WTC11 (cell line): ENCODE measurements around the gene MEGF11.

ENCODE experiments used
- HMGA2 ChIP-seq: fragments of 250-450 bp; sonication (Bioruptor Pico); IDR thresholded peaks from 2 replicates; pipeline ENCODE4 v1.4.0; 2021; ENCODE audit warnings: mild to moderate bottlenecking, moderate library complexity
- NR3C1 ChIP-seq: sonication (generic); formaldehyde crosslinking; conservative IDR thresholded peaks from 2 replicates; pipeline ENCODE4 v1.8.1; 2023; ENCODE audit warnings: low read depth, mild to moderate bottlenecking, missing genetic modification reagents
- ZBTB21 ChIP-seq: sonication (generic); formaldehyde crosslinking; IDR thresholded peaks from 2 replicates; pipeline ENCODE4 v1.8.1; 2023; ENCODE audit warnings: mild to moderate bottlenecking, missing genetic modification reagents, borderline replicate concordance
- ZNF121 ChIP-seq: sonication (generic); formaldehyde crosslinking; IDR thresholded peaks from 2 replicates; pipeline ENCODE4 v1.8.0; 2023; ENCODE audit warnings: missing genetic modification reagents
- TF ChIP-seq, protein P1 (sequence below): fragments of 200-600 bp; IDR thresholded peaks from 2 replicates; pipeline ENCODE4 v1.8.0; 2022; ENCODE audit warnings: antibody characterized with exemption
- TF ChIP-seq, protein P2 (sequence below): sonication (generic); formaldehyde crosslinking; IDR thresholded peaks from 2 replicates; pipeline ENCODE4 v1.8.0; 2022; ENCODE audit warnings: mild to moderate bottlenecking, missing genetic modification reagents
- TF ChIP-seq, protein P3 (sequence below): sonication (generic); formaldehyde crosslinking; IDR thresholded peaks from 2 replicates; pipeline ENCODE4 v1.8.1; 2022; ENCODE audit warnings: low read depth, missing genetic modification reagents, borderline replicate concordance
- TF ChIP-seq, protein P4 (sequence below): sonication (generic); formaldehyde crosslinking; IDR thresholded peaks from 2 replicates; pipeline ENCODE4 v1.8.0; 2022; ENCODE audit warnings: mild to moderate bottlenecking, missing genetic modification reagents
- TF ChIP-seq, protein P5 (sequence below): fragments of 250-450 bp; sonication (Bioruptor Pico); IDR thresholded peaks from 2 replicates; pipeline ENCODE4 v1.9.0; 2021; ENCODE audit warnings: moderate library complexity, mild to moderate bottlenecking, inconsistent platforms, borderline replicate concordance

DNA sequence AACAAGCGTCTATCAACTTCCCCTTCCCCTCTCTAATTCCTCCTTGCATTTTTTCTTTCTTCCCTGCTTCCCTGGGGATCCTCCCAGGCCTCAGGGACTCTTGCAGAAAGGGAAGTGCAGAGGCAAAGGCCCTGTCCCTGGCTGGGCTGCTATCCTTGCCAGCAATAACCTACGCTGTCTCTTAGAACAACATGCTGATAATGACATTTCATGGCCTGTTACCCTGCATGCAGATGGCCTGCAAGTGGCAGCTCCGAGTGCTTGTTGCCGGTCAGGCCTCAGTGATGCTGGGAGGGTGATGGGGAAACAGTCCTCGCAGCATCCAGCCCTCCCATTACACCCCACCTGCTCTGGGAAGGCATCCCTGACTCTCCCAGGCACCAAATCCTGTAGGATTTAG, 216.7 kb downstream of the MEGF11 start:
- TF ChIP-seq, protein P1, sequence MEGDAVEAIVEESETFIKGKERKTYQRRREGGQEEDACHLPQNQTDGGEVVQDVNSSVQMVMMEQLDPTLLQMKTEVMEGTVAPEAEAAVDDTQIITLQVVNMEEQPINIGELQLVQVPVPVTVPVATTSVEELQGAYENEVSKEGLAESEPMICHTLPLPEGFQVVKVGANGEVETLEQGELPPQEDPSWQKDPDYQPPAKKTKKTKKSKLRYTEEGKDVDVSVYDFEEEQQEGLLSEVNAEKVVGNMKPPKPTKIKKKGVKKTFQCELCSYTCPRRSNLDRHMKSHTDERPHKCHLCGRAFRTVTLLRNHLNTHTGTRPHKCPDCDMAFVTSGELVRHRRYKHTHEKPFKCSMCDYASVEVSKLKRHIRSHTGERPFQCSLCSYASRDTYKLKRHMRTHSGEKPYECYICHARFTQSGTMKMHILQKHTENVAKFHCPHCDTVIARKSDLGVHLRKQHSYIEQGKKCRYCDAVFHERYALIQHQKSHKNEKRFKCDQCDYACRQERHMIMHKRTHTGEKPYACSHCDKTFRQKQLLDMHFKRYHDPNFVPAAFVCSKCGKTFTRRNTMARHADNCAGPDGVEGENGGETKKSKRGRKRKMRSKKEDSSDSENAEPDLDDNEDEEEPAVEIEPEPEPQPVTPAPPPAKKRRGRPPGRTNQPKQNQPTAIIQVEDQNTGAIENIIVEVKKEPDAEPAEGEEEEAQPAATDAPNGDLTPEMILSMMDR: no peak
- TF ChIP-seq NR3C1: no peak
- TF ChIP-seq, protein P2, sequence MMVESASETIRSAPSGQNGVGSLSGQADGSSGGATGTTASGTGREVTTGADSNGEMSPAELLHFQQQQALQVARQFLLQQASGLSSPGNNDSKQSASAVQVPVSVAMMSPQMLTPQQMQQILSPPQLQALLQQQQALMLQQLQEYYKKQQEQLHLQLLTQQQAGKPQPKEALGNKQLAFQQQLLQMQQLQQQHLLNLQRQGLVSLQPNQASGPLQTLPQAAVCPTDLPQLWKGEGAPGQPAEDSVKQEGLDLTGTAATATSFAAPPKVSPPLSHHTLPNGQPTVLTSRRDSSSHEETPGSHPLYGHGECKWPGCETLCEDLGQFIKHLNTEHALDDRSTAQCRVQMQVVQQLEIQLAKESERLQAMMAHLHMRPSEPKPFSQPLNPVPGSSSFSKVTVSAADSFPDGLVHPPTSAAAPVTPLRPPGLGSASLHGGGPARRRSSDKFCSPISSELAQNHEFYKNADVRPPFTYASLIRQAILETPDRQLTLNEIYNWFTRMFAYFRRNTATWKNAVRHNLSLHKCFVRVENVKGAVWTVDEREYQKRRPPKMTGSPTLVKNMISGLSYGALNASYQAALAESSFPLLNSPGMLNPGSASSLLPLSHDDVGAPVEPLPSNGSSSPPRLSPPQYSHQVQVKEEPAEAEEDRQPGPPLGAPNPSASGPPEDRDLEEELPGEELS (CRISPR knock-in tag): no peak
- TF ChIP-seq, protein P3, sequence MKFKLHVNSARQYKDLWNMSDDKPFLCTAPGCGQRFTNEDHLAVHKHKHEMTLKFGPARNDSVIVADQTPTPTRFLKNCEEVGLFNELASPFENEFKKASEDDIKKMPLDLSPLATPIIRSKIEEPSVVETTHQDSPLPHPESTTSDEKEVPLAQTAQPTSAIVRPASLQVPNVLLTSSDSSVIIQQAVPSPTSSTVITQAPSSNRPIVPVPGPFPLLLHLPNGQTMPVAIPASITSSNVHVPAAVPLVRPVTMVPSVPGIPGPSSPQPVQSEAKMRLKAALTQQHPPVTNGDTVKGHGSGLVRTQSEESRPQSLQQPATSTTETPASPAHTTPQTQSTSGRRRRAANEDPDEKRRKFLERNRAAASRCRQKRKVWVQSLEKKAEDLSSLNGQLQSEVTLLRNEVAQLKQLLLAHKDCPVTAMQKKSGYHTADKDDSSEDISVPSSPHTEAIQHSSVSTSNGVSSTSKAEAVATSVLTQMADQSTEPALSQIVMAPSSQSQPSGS (CRISPR knock-in tag): no peak
- TF ChIP-seq ZBTB21 (CRISPR knock-in tag): no peak
- TF ChIP-seq, protein P4, sequence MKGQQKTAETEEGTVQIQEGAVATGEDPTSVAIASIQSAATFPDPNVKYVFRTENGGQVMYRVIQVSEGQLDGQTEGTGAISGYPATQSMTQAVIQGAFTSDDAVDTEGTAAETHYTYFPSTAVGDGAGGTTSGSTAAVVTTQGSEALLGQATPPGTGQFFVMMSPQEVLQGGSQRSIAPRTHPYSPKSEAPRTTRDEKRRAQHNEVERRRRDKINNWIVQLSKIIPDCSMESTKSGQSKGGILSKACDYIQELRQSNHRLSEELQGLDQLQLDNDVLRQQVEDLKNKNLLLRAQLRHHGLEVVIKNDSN: no peak
- TF ChIP-seq, protein P5, sequence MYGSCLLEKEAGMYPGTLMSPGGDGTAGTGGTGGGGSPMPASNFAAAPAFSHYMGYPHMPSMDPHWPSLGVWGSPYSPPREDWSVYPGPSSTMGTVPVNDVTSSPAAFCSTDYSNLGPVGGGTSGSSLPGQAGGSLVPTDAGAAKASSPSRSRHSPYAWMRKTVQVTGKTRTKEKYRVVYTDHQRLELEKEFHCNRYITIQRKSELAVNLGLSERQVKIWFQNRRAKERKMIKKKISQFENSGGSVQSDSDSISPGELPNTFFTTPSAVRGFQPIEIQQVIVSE (CRISPR knock-in tag): no peak
- no peak for TF ChIP-seq HMGA2
- no peak for TF ChIP-seq ZNF121
